Hepatocyte (in vitro differentiated cells): ENCODE measurements around the gene SSC4D.

Source experiments
- CTCF ChIP-seq: fragments of 200-600 bp; sonication (generic); IDR thresholded peaks from 2 replicates; pipeline ENCODE4 v1.5.1; 2016; ENCODE audit warnings: antibody characterized with exemption, mild to moderate bottlenecking; ENCODE audit not compliant: poor library complexity
- EZH2 ChIP-seq: fragments of 200-600 bp; sonication (generic); IDR thresholded peaks from 2 replicates; pipeline ENCODE4 v1.6.1; 2016; ENCODE audit warnings: antibody characterized with exemption, mild to moderate bottlenecking, borderline replicate concordance

DNA sequence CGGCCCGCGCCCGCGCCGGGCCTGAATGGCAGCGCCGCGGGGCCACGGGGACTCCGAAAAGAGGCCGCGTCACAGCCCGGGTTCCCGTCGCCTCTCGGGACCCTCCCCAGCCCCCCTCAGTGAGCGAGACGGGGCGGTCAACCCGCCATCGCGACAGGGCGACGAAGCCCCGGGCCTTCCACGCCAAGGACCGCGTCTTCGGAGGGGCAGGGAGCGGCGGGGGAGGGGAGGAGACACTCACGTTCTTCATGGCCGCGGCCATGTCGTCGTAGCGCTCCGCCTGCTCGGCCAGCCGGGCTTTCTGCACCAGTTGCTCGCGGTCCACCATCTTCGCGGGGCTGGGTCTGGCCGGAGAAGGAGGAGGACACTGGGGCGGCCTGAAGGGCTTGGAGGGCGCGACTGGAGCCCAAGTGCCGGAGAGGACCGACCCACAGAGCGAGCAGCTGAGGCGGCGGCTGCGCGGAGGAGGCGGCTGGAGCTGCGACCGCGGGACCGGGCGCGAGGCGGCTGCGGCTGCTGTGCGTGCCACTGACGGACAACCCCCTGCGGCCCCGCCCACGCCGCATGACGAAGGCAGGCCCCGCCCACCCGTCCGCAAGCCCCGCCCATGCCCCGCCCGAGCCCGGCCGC is 50.9 kb downstream of the SSC4D start, which contains the start of gene YWHAG:
- TF ChIP-seq CTCF (no peak), EZH2 (no peak)
